SH-SY5Y (cell line): ENCODE results near the gene ZNF576.

Experiments used
- GATA2 ChIP-seq: IDR thresholded peaks from 2 replicates; pipeline ENCODE4 v1.6.1; 2011; ENCODE audit warnings: mild to moderate bottlenecking, low read depth, low read length
- GATA3 ChIP-seq: IDR thresholded peaks from 2 replicates; pipeline ENCODE4 v1.6.1; 2011; ENCODE audit warnings: low read depth, mild to moderate bottlenecking, low read length, moderate library complexity

DNA sequence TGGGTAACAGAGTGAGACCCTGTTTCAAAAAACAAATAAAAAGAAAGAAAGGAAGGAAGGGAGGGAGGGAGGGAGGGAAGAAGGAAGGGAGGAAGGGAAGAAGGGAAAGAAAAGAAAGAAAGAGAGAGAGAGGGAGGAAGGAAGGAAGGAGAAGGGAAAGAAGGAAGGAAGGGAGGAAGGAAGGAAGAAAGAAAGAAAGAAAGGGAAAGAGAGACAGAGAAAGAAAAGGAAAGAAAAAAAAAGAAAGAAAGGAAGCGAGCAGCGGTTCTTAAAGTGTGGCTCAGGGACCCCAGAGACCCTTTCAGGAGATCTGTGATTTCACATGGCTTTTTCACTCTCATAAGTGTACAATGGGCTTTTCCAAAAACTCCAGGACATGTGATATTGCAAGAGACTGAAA is 53.1 kb downstream of the ZNF576 start:
- TF ChIP-seq GATA2 (no peak), GATA3 (no peak)
